Fibroblast of mammary gland (primary cell): ENCODE data around the gene SPRING1.

Experiments used
- DNase-seq: peaks from one replicate; pipeline ENCODE4 v3.0.0-alpha.2; 2010; ENCODE audit warnings: low read depth
- H3K4me3 ChIP-seq: 2 replicates; pipeline ENCODE4 v1.5.1; 2011; ENCODE audit warnings: low read depth, mild to moderate bottlenecking, low read length, moderate library complexity; ENCODE audit not compliant: control insufficient read depth
- TF ChIP-seq, protein P1 (sequence below): conservative IDR thresholded peaks from 2 replicates; pipeline ENCODE4 v1.5.1; 2011; ENCODE audit warnings: low read depth, low read length, inconsistent platforms; ENCODE audit not compliant: control insufficient read depth, insufficient read depth

SPRING1 gene

GRCh38 chr12:116692605-116693004, 45.3 kb downstream of the SPRING1 start:
- TF ChIP-seq, protein P1, sequence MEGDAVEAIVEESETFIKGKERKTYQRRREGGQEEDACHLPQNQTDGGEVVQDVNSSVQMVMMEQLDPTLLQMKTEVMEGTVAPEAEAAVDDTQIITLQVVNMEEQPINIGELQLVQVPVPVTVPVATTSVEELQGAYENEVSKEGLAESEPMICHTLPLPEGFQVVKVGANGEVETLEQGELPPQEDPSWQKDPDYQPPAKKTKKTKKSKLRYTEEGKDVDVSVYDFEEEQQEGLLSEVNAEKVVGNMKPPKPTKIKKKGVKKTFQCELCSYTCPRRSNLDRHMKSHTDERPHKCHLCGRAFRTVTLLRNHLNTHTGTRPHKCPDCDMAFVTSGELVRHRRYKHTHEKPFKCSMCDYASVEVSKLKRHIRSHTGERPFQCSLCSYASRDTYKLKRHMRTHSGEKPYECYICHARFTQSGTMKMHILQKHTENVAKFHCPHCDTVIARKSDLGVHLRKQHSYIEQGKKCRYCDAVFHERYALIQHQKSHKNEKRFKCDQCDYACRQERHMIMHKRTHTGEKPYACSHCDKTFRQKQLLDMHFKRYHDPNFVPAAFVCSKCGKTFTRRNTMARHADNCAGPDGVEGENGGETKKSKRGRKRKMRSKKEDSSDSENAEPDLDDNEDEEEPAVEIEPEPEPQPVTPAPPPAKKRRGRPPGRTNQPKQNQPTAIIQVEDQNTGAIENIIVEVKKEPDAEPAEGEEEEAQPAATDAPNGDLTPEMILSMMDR = no peak
- no peak overlapping the region for H3K4me3 ChIP-seq
- DNase-seq = no peak

DNA sequence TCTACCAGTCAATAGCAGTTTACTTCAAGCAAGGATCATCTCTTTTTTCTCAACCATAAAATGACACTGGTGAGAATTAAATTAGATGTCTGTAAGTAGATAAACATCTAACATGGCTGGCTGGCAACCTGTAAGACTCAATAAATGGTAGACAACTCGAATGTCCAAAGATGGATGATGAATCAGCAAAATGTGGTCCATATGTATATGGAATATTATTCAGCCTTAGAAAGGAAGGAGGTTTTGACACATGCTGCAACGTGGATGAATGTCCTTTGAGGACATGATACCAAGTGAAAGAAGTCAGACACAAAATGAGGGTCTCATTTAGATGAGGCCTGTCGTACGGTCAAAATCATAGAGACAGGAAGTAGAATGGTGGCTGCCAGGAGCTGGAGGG, 46.2 kb downstream of the SPRING1 start:
- DNase-seq = no peak
- TF ChIP-seq, protein P1 = no peak
- H3K4me3 ChIP-seq = no peak overlapping the region

GRCh38 chr12:116691205-116691604, 46.7 kb downstream of the SPRING1 start:
- no peak for DNase-seq
- H3K4me3 ChIP-seq = no peak overlapping the region
- TF ChIP-seq, protein P1 = no peak

DNA sequence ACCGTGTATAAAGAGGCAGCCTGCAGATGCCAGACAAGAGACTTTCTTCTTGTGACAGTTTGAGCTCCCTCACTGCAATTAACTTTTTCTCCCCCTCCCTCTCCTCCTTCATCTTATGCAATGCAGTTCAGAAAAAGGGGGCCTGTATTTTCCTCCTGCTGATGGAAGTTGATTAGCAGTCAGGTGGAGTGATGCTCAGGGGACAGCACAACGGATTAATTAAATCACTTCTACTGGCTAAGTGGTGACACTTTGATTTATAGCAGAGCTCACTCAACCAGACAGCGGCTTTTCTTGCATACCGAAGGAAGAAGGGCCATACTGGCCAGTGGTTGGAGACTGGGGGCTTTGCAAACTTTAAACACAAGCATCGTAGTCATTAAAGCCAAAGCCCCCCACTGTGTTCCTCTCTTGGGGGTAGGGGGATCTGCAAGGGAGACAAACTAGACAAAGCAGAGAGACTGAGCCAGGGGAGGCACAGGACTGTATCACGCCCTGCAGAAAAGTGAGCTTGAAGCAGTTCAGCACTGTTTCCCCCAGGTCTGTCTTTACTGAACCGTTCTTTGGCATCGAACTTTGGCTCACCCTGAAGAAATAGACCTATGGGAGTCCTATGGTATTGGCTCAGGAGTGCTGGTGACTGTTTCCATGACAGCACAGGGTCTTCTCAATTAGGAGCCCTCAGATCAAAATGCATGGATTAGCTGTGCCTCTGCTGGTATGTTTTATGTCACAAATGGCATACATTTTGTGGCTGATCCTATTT, 47.7 kb downstream of the SPRING1 start:
- DNase-seq = no peak
- H3K4me3 ChIP-seq = no peak overlapping the region
- TF ChIP-seq, protein P1 = no peak

- TF ChIP-seq, protein P1 = no peak
- DNase-seq = no peak
- H3K4me3 ChIP-seq = no peak overlapping the region
Measured at GRCh38 chr12:116689521-116689920, 48.3 kb downstream of the SPRING1 start.
